Activated CD8-positive, alpha-beta memory T cell treated with anti-CD3 and anti-CD28 coated beads, Interleukin-2, amount 50 U/mL, for 24 hours (primary cell): ENCODE data around the gene AOC1.

Experiments used
- DNase-seq: peaks from one replicate; pipeline ENCODE4 v3.0.0-alpha.2; 2020; ENCODE audit errors: extremely low read depth

AOC1 gene

DNA sequence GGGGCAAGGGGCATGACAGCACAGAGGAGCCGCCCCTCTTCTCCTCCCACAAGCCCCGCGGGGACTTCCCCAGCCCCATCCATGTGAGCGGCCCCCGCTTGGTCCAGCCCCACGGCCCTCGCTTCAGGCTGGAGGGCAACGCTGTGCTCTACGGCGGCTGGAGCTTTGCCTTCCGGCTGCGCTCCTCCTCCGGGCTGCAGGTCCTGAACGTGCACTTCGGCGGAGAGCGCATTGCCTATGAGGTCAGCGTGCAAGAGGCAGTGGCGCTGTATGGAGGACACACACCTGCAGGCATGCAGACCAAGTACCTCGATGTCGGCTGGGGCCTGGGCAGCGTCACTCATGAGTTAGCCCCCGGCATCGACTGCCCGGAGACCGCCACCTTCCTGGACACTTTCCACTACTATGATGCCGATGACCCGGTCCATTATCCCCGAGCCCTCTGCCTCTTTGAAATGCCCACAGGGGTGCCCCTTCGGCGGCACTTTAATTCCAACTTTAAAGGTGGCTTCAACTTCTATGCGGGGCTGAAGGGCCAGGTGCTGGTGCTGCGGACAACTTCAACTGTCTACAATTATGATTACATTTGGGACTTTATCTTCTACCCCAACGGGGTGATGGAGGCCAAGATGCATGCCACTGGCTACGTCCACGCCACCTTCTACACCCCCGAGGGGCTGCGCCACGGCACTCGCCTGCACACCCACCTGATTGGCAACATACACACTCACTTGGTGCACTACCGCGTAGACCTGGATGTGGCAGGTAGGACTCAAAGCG is 5.1 kb downstream of the AOC1 start:
- DNase-seq: no peak

DNA sequence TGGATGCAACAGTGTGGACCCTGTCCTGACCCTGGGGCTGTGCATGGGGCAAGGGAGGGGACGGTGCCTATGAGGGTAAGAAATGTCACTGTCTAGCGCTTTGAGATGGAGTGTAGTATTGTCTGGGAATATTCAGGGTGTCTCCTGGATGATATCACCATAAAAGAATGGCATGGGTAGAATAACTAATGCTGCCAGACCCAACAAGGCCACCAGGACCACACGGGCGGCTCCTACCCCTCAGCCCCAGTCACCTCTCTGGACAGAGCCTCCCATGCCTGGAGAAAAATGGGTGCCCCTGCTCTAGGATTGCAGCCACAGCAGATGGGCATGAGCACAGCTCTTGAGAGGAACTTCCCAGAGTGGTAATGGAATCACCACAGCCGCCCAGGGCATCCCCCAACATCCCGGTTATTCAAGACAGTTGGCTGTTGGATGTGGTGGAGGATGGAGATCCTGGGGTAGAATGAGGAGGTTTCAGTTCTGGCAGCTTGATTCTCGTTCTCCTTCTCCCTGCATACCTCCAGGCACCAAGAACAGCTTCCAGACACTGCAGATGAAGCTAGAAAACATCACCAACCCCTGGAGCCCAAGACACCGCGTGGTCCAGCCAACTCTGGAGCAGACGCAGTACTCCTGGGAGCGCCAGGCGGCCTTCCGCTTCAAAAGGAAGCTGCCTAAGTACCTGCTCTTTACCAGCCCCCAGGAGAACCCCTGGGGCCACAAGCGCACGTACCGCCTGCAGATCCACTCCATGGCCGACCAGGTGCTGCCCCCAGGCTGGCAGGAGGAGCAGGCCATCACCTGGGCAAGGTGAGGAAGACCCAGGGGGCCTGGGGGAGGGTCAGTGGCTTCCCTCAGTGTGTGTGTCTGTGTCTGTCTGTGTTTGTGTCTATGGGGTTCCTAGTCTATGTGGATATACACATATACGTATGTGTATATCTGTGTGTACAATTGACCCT is 6.2 kb downstream of the AOC1 start:
- no peak for DNase-seq

DNA sequence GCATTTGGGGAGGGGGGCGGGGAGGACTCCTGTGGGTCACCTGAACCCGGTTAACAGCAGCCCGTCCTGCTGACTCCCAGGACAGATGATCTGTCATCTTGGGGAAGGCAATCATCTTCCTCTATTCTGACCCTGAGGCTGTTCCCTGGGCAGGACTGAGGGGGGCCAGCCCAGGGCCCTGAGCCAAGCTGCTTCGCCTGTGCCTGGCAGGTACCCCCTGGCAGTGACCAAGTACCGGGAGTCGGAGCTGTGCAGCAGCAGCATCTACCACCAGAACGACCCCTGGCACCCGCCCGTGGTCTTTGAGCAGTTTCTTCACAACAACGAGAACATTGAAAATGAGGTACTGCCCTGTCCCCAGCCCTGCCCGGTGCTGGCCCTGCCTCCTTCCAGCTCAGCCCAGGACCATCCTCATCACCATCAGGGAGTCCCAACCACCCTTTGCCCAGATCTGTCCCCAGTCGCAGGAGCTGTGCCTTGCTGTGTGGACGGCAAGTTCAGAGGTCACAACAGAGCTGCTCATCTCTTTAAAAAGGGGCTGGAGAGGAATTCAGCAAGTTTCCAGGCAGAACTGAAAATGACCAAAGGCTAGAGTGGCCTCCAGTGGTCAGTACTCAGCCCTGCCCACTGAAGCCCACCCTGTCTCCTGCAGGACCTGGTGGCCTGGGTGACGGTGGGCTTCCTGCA is 8.1 kb downstream of the AOC1 start:
- no peak for DNase-seq

DNA sequence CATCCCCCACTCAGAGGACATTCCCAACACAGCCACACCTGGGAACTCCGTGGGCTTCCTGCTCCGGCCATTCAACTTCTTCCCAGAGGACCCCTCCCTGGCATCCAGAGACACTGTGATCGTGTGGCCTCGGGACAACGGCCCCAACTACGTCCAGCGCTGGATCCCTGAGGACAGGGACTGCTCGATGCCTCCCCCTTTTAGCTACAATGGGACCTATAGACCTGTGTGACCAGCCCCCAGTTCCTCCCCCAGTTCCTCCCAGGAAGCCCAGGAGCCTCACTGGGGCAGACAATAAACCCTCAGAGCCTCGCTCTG is 8.6 kb downstream of the AOC1 start:
- no peak for DNase-seq

DNA sequence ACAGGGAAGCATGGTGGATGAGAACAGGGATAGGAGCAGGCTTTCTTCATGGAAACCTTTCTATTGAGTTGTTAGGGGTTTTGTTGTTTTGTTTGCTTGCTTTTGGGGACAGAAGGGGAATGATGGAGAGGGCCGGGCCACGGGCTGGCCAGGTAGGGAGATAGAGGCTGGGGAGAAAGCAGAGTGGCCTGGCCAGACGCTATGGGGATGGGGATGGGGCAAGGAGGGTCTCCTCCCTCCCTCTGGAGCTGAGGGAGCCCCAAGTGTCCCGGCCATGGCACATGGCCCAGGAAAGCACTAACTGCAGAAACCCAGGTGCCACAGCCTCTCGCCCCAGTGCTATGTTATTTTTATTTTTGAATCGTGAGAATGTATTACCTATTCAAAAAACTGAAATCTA is 10.0 kb downstream of the AOC1 start:
- DNase-seq: no peak

DNA sequence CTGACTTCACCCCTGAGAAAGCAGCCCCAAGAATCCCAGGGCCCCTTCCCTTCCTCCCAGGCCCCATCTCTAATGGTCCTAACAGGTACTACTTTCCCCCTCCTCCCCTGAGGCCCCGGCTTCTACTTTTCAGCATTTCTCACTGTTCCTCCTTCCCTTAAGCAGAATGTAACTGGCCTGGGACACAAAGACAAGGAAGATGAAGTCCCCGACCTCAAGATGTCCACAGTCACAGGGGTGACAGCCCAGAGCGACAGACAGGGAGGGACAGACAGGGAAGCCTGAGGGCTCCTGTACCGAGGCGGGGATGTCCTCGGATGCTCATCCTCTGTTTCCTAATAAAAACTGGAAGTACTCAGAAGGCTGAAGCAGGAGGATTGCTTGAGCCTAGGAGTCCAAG is 11.6 kb downstream of the AOC1 start:
- no peak for DNase-seq

DNA sequence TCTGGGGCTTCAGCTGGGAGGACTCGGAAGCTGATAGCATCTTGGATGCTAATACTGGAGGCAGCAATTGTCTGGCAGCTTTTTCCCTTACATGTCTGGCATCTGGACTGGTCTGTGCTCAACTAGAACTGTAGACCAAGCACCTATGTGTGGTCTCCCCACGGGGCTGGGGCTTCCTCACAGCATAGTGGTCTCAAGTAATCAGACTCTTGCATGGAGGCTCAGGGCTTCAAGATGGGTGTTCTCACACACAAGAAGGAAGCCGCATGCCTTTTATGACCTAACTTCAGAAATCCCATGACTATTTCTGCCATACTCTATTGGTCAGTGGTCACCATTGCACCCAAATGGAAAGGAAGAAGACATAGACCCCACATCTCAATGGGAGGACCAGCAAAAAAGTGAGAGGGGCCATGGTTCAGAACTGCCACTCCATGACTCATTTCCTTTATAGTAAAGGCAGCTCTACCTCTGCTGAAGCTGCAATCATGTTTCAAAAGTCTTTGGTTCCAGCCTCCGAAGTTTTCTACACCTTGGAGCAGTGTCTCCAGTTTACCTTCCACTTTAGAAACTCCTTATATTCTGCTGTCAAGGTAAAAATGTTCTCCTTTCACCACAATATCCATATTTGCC is 14.7 kb downstream of the AOC1 start:
- no peak for DNase-seq

DNA sequence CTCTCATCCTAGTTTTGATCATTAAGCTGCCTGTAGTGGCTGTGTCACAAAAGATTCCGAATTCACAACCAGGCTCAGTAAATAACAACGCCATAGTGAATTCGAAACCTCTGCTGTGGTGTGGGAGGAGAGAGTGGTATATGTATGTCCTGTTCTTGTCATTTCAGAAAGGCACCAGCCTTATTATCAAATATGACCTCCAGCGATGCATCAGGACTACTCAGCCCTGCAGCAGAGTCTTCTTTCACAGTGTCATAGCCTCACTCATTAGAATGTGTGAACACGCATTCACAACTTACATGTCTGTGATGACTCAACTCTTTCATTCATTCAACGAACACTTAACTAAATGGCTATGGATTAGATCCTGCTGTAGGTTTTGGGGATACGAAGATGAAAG is 15.3 kb downstream of the AOC1 start:
- DNase-seq: no peak

DNA sequence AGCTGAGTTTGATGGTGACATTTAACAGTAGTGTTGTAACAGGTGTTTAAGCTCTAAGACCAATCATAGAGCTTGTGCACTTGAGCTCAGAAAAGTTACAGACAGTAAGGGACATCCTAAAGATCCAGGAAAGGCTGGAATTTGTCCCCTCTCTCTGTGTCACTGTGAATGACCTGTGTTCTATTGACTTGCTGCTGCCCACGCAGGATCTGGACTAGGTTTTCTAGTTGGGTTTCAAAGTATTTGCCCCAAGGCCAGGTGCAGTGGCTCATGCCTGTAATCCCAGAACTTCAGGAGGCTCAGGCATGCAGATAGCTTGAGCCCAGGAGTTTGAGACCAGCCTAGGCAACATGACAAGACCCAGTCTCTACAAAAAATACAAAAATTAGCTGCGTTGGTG is 17.1 kb downstream of the AOC1 start:
- no peak for DNase-seq

DNA sequence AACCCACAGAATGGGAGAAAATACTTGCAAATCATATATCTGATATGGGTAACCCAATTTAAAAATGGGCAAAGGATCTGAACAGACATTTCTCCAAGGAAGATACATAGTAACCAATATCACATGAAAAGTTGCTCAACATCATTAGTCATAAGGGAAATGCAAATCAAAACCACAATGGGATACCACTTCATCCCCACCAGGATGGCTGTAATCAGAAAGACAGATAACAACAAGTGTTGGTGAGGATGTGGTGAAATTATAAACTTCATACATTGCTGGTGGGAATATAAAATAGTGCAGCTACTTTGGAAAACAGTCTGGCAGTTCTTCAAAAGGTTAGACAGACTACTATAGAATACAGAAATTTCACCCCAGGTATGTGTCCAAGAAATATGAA is 19.3 kb downstream of the AOC1 start:
- no peak for DNase-seq

DNA sequence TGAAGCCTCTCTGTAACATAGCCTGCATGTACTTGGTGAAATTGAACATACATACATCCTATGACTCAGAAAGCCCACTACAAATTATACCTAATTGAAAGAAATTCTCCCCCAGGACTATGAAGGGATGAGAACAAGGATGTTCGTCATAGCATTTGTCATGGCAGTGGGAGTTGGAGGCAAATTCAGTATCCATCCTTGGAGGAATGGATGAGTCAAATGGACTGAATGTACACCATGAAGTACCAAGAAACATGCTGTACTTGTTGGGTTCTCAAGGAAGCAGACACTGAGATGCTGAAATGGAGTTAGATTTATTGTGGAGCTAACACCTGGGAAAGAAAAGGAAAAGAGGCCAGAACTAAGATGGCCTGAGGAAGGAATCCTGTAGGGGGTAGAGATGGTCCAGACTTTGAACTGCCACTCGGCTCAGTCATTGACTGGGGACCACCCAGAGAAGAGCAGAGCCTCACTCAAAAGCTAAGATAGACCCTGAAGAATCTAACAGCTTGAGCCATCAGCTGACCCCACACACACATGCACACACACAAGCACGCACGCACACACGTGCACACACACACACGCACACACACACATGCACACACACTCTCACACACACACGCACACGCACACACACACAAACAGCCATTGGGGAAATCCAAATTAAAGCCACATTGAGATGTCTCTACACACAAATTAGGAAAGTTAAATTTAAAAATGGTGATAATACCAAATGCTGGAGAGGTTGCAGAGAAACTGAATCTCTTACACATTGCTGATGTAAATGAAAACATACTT is 22.3 kb downstream of the AOC1 start:
- no peak for DNase-seq

DNA sequence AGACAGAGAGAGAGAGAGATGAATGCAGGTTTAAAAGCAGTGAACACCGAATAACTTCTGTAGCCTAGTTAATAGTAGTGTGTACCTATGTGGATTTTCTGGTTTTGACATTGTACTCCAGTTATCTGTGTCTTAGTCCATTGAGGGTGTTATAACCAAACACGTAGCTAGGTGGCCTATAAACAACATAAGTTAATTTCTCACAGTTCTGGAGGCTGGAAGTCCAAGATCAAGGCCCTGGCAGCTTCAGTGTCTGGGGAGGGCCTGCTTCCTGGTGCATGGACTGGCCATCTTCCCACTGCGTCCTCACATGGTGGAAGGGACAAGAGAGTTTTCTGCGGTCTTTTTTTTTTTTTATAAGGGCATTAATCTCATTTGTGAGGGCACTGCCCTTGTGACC is 23.5 kb downstream of the AOC1 start:
- no peak for DNase-seq

DNA sequence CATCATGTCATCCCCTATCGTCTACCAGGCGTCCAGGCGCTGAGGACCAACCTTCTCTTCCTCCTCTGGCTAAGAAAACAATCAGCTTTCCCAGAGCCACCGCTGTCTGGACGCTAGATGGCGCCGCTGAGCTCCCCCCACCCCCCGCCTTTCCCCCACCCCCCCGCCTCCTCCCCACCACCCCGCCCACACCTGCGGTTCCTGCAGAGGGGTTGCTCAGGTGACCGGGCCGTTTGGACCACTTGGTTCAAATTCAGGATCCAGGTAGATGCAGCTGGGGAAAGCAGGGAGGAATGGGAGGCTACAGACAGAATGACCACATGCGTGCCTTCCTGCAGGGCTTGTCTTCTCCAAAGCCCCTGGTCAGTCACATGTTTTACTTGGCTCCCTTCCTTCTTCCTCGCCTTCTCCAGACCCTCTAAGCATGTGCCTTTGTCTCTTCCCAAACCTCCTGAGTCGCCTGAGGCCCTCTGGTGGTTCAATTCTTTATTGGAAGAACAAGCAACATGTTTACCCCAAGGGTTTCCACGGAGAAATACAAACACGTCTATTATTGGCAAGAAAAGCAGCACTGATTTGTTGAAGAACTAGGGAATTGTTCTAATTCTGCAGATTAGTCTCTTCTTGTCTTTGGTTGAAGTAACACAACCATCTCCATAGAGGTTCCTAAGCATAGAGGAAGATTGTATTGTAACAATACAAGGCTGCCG is 24.7 kb downstream of the AOC1 start:
- no peak for DNase-seq

DNA sequence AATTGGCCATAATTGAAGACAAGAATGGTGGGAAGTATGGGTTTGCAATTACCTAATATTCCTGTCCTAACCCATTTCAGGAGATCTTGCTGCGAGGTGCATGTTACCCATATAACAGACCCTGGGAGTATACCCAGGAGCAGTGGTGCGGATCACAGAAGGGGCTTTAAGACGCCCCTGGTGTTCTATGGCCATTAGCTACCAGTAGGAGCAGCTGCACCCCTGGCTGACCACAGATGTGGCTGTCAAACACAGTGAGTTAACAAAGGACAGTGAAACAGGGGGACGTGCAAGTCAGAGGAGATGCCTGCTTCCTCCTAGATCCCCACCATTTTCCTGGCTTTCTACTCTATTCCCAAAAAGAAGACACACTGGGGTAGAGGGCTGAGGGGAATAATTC is 25.2 kb downstream of the AOC1 start:
- DNase-seq: no peak

DNA sequence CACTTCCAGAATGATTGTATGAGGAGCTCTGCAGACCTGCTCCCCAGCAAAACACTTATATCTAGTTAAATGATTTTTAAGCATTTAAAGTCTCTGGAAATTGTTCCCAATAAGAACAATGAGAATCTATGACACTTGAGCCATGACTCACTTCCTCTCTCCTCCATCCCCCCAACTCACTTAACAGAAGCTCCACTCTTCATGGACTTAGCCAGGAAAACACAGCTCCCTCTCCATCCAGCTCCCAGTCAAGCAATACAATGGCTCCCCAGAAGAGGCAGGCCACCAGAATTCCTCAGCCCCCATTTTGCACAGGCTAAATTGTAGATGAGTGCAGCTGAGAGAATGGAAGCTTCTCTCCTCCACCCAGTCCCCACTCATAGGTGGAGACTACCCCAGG is 27.0 kb downstream of the AOC1 start:
- no peak for DNase-seq

DNA sequence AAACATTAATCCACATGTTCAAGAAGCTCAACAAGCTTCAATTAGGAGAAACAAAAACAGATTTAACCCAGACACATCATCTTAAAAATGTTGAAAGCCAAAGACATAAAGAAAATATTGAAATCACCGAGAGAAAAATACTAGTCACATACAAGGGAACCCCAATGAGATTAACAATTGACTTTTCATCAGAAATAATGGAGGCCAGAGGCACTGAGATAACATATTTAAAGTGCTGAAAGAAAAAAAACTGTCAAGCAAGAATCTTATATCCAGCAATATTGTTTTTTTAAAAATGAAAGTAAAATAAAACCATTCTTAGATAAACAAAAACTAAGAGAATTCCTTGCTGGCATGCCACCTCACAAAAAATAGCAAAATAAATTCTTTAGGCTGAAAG is 28.9 kb downstream of the AOC1 start:
- no peak for DNase-seq

DNA sequence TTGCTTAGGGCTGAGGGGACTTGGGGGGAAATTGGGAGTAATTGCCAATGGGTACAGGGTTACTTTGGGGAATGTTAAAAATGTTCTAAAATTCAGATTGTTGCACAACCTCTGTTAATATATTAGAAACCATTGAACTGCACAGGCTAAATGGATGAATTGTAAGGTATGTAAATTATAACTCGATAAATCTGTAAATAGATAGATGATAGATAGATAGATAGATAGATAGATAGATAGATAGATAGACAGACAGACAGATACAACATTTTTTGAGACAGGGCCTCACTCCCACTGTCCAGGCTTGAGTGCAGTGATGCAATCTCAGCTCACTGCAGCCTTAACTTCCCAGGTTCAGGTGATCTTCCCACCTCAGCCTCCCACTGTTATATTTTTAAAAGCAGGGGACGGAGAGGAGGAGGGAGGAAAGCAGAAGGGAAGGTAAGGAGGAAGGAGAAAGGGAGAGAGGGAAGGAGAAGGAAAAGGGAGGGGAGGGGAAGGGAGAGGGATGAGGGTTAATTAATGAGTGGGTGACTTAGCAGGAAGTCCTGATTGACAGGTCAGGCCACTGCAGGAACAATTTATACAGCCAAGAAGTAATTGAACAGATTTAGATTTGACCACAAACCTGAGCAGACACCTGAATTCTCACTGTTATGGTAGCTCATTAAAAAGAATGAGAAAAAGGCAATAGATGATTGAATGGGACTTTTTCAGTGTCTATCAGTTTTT is 38.7 kb downstream of the AOC1 start:
- DNase-seq: no peak

DNA sequence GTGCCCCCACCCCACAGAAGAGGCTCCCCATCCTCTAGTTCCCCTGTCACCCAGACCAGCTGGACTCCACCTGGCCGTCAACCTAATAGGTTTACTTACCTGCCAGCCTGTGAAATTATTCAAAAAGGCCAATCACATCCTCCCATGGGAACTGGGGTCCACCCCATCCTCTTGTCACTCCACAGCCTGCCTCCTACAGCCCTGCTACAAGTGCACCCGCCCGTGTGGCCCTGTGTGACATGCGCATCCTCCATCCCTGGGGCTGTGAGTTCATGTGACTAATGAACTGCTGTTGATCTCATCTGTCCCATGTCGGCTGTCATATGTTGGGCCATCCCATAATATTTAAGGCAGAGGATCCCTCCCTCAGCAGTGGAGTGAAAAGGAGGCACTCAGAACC is 39.4 kb downstream of the AOC1 start:
- no peak for DNase-seq

DNA sequence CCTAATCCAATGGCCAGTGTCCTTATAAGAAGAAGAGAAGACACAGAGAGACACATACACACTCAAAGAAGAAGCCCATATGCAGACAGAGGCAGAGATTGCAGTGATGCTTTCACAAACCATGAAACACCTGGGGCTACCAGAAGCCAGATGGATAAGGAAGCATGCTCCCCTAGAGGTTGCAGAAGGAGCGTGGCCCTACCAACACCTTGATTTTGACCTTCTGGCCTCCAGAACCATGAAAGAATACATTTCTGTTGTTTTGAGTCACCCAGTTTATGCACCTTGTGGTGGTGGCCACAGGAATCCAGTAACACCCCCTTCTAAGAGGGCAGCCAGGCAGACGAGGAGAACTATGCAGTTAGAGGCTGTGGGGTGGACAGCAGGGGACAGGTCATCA is 43.5 kb downstream of the AOC1 start:
- DNase-seq: no peak

DNA sequence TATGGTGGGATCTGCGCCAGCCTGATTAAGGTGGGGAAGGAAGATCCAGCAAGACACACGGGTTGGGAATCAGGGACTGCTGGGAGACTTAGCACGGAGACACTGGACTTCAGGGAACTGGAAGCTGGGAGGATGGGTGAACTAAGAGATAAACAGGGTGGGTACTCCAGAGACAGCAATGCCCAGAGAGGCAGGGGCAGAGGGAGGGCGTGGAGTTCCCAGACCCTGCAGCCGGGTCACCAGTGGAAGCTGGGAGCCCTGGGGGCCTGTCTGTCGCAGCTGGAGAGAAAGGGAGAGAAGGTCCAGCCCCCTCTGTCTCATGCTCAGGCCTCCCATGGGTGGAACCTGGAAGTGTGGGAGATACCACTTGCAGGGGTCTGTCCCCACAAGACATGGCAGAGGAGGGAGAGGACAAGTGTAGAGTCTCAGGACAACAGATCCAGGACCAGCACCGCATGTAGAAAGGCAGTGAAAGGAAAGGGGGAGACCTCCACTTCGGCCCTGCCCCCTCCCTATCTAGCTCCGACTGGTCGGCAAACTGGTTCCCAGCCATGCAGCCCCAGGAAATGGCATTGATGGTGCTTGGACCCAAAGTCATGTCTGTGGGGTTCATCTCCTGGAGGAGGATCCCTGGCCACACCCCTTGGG is 44.4 kb downstream of the AOC1 start:
- no peak for DNase-seq
